MG63 (cell line): ENCODE data around the gene SPANXA1. TPM values are rescaled to one million over a fixed set of nuclear protein-coding genes. Genes with fewer than 3 reads are reported as not detected.
"Not testable (repeated sequence)": the region's sequence is repeated elsewhere in the genome, so short reads cannot be mapped to it uniquely, and the experiment has no call there.

Source experiments
- DNase-seq: peaks from one replicate; pipeline ENCODE4 v3.0.0-alpha.2; 2020
- H3K27me3 ChIP-seq: fragments of 250-450 bp; sonication (Bioruptor Pico); 2 replicates; pipeline ENCODE4 v1.5.1; 2020; ENCODE audit warnings: mild to moderate bottlenecking, moderate library complexity
- H3K36me3 ChIP-seq: fragments of 250-450 bp; sonication (Bioruptor Pico); 2 replicates; pipeline ENCODE4 v1.5.1; 2020; ENCODE audit warnings: mild to moderate bottlenecking, moderate library complexity
- H3K4me3 ChIP-seq: fragments of 250-450 bp; sonication (Bioruptor Pico); 2 replicates; pipeline ENCODE4 v1.5.1; 2020; ENCODE audit warnings: mild to moderate bottlenecking, moderate library complexity
- H3K9me3 ChIP-seq: fragments of 250-450 bp; sonication (Bioruptor Pico); 2 replicates; pipeline ENCODE4 v1.5.1; 2020; ENCODE audit warnings: mild to moderate bottlenecking, moderate library complexity
- total RNA-seq: library from RNA; depleted of rRNA; stranded (reverse); fragments of >200 nt; shearing (Covaris generic); gene quantifications from 2 replicates; pipeline ENCODE4 v1.2.3, GENCODE V29; 2014; ENCODE audit warnings: low replicate concordance; rRNA removed

The SPANXA1 gene, protein sequence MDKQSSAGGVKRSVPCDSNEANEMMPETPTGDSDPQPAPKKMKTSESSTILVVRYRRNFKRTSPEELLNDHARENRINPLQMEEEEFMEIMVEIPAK
- not detected in 2 replicates for total RNA-seq

DNA sequence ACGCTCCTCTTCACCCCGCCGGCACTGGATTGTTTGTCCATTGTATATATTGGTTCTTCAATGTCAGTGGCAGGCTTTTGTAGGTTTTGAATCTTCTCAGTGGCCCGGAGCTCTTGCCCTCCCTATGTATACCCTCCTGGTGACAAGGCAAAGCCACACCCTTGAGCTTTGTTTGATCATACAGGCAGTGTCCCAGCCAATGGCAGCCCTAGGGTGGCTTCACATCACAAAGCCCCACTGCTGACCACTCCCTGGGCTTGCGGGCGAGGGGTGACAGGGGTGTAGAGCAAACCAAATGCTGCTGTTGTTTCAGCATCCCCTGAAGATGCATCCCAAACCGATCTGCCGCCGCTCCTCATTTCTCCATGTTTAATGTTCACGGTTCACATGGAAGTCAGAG lies at the start of gene SPANXA1:
Gene SPANXA1 (minus strand): TSS at position 101 of the 400 bp plus-strand sequence. CDS start 60 bp downstream, at position 41.
- H3K4me3 ChIP-seq, H3K27me3 ChIP-seq, H3K9me3 ChIP-seq, DNase-seq, H3K36me3 ChIP-seq: not testable (repeated sequence)

DNA sequence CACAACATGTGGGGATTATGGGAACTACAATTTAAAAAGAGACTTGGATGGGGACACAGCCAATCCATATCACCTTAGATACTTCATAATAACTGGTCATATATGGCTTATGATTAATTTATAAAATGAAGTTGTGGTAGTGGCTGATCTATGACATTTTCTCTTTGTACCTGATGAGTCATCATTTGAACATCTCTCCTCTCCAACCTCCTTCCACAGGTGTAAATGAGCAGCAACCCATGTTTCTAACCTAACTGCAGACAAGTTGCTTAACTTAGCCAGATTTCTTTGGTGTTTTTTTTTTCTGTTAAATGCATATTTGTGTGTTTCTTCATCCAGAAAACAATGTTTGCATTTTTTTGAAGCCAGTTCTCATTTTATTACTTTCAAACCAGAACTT lies 47.6 kb upstream of the SPANXA1 start:
- H3K4me3 ChIP-seq = no peak overlapping the region
- H3K27me3 ChIP-seq = no peaks in the 10 kb centered on the region
- no peaks in the 10 kb centered on the region for H3K36me3 ChIP-seq
- no peak for DNase-seq
- H3K9me3 ChIP-seq = no peaks in the 10 kb centered on the region

DNA sequence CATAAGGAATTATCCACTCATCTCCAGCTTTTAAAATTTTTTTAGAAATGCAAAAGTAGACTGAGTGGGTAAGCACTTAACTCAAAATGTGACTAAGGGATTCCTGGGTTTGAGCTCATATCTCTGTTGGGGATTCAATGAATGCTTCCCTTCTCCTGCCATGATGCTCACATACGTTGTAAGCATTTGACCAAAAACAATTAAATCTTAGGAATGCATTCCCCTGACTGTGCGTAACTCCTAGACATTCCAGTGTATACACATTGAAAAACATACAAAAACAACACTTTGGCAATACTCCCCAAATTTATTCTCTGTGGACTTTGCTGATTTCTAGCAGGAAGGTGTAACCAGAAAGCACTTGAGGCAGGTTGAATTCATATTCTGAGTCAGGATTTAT lies 34.8 kb upstream of the SPANXA1 start:
- no peak for DNase-seq
- H3K27me3 ChIP-seq = no peaks in the 10 kb centered on the region
- no peak overlapping the region for H3K4me3 ChIP-seq
- H3K36me3 ChIP-seq = no peaks in the 10 kb centered on the region
- H3K9me3 ChIP-seq = no peaks in the 10 kb centered on the region

DNA sequence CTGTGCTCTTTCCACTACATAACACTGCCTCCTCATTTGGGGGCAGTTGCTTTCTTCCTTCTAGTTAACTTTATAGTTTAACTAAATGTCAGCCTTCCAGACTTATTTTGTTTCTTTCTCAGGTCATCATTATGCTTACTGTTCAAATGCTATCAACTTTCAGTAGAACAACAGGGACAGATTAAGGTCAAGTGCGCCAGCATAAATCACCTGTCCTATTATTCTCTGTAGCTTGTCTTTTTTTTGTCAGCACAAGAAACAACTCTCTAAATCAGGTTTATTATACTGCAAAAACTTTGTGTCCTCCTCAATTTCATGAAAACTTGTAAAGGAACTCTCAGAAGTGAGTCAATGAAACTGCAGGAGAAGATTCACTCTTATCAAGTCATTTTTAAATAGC lies 24.6 kb upstream of the SPANXA1 start:
- Histone ChIP-seq H3K27me3 (no peaks in the 10 kb centered on the region), H3K36me3 (no peaks in the 10 kb centered on the region), H3K9me3 (no peaks in the 10 kb centered on the region), H3K4me3 (no peak overlapping the region)
- DNase-seq = no peak

DNA sequence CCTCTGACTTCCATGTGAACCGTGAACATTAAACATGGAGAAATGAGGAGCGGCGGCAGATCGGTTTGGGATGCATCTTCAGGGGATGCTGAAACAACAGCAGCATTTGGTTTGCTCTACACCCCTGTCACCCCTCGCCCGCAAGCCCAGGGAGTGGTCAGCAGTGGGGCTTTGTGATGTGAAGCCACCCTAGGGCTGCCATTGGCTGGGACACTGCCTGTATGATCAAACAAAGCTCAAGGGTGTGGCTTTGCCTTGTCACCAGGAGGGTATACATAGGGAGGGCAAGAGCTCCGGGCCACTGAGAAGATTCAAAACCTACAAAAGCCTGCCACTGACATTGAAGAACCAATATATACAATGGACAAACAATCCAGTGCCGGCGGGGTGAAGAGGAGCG lies 4.9 kb upstream of the SPANXA1 start, which contains the start of gene SPANXA2:
Gene SPANXA2 (plus strand): TSS at position 301 of the 400 bp plus-strand sequence. CDS start 60 bp downstream, at position 361.
- not testable (repeated sequence) for H3K4me3 ChIP-seq, H3K27me3 ChIP-seq, DNase-seq, H3K36me3 ChIP-seq, H3K9me3 ChIP-seq

DNA sequence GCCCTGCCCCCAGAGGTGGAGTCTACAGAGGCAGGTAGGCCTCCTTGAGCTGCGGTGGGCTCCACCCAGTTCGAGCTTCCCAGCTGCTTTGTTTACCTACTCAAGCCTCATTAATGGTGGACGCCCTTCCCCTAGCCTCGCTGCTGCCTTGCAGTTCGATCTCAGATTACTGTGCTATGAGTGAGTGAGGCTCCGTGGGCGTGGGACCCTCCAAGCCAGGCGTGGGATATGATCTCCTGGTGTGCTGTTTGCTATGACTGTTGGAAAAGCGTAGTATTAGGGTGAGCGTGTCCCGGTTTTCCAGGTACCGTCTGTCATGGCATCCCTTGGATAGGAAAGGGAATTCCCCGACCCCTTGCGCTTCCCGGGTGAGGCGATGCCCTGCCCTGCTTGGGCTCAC lies 42.0 kb downstream of the SPANXA1 start:
- not testable (repeated sequence) for DNase-seq, H3K36me3 ChIP-seq, H3K27me3 ChIP-seq

More for the DNA sequence above, 42.0 kb downstream of the SPANXA1 start:
- H3K9me3 ChIP-seq, H3K4me3 ChIP-seq: not testable (repeated sequence)

Other genes starting within 250 kb of the SPANXA1 start
- gene SPANXA2, start 5.0 kb upstream of the SPANXA1 start, total RNA-seq = not detected in 2 replicates
- gene SPANXD, start 114.0 kb upstream of the SPANXA1 start, total RNA-seq = not detected in 2 replicates